ENCODE measurements around the gene MRPL50.
"Not testable (repeated sequence)": the region's sequence is repeated elsewhere in the genome, so short reads cannot be mapped to it uniquely, and the experiment has no call there.

MRPL50 gene

GRCh38 chr9:101418518-101419430 lies 20.4 kb upstream of the MRPL50 start:
- no peak for DNase-seq

DNA sequence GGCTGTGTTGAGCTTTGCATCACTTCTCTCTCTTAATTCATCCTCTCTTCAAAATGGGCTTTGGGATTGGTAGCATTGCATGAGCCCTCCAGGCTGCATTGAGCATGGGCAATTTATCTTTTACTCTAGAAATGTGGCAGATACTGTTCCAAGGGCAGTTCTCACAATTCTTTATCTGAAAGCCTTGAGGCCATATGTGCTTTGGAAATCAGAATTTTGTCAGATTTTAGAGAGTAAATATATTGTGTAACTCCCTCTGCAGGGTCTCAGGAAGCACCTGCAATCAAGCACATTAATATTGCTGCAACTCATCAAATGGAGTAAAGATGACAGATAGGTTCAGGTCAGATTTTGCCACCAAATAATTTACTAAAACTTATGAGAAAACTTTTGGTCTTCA lies 19.6 kb upstream of the MRPL50 start:
- DNase-seq = no peak

GRCh38 chr9:101417389-101417788 lies 19.0 kb upstream of the MRPL50 start:
- no peak for DNase-seq

DNA sequence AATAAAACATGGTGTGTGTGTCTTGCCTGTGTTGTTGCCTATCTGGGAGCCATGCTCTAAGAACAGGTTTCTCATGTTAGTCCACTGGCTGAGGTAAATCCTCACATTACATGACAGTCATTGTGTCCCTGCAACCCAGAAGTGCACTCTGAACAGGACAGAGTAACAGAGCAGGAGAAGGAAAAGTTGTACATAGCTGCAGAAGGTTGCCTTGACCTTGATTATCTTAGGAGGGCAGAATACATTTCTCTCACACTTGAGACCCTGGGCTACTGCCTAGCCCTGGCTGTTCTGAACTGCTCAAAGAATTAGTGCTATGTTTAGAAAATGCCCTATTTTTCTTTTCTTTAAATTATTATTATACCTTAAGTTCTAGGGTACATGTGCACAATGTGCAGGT lies 17.2 kb upstream of the MRPL50 start:
- DNase-seq = no peak

DNA sequence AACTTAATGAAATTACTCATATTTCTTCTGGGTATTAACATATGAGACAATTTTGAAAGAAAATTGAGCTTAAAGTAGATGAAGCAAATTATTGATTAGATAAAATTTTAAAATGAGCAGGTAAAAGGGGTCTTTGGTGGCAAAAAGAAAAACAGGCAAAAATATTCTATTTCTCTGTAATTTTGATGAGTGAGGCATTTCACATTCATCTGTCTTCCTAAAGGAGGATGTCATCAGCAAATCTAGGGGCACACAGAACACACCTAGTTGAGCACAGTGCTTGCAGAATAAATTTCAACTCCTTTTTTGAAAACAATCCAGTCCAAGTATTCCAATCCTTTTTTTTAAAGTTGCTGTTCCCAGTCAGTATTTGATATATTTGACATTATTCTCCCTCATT lies 16.4 kb upstream of the MRPL50 start:
- no peak for DNase-seq

GRCh38 chr9:101409079-101409477 lies 10.7 kb upstream of the MRPL50 start:
- DNase-seq = no peak

DNA sequence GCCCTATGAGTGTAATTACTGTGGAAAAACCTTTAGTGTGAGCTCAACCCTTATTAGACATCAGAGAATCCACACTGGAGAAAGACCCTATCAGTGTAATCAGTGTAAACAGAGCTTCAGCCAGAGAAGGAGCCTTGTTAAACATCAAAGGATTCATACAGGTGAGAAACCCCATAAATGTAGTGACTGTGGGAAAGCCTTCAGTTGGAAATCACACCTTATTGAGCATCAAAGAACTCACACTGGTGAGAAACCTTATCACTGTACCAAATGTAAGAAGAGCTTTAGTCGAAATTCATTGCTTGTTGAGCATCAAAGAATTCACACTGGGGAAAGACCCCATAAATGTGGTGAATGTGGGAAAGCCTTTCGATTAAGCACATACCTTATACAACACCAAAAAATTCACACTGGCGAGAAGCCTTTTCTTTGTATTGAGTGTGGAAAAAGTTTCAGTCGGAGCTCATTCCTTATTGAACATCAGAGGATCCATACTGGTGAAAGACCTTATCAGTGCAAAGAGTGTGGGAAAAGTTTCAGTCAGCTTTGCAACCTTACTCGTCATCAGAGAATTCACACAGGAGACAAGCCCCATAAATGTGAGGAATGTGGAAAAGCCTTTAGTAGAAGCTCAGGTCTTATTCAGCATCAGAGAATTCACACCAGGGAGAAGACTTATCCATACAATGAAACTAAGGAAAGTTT lies 10.1 kb upstream of the MRPL50 start:
- no peak for DNase-seq

- DNase-seq = no peak
Measured at GRCh38 chr9:101403516-101404285, 5.3 kb upstream of the MRPL50 start.

DNA sequence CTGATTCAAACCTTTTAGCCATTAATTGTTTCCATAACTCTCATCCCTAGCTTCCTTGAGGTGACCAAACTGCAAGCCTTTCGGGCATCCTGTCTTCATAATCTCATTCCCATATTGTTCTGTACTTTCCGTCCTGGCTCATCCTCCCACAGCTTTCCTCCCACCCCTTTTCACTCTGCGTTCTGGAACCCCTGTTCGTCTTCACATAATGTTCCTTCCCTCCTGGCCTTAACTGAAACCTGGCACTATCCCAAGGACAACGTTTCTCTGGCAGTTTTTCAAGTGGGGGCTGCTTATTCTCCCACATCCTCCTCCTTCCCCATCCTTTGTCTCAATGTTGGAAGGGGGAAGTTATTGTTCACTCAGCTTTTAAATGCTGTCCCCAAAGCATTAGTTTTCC lies 1.7 kb upstream of the MRPL50 start:
- DNase-seq = no peak

- DNase-seq = peak; percentile 9
Measured at GRCh38 chr9:101399643-101399970, 1.2 kb upstream of the MRPL50 start.

DNA sequence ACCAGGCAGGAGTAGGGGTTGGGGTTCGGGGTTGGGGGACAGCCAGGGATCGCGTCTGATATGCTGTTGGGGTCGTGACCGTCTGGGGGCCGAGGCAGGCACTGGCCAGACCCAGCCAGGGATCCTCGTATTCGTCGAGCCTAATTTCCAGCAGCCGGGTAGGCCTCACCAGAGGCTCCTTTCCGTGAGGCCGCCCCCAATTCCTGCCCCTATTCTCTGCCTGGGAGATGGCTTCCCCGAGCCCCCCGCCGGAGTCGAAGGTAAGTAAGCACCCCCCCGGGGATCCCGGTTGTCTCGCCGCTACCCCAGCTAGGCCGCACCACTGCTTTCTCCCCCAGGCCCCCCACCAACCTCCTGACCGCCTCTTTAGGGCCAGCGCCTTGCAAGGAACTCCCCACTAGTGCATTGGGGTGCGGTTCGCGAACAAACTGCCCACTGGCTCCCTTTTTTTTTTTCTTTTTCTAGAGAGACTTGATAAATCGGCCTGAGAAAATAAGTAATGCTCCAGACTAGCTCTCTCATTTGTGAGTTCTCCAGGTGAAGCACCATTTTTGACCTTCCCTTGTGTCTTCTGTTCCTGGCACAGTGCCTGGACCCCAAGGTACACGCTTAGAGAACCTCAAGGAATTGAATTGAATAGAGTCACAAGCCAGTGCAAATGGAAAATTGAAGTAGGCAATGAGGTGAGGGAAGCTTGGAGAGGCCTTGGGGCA lies 668 bp upstream of the MRPL50 start:
- peak; percentile 54 for DNase-seq

GRCh38 chr9:101397746-101398067 lies 711 bp downstream of the MRPL50 start:
- DNase-seq = no peak

DNA sequence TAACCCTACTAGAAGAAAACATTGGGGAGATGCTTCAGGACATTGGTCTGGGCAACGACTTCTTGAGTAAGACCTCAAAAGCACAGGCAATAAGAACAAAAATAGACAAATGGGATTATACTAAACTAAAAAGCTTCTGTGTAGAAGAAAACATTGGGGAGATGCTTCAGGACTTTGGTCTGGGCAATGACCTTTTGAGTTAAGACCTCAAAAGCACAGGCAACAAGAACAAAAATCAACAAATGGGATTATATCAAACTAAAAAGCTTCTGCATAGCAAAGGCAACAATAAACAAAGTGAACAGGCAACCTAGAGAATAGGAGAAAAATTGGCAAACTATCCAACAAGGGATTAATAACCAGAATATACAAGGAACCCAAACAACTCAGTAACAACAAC lies 3.7 kb downstream of the MRPL50 start:
- no peak for DNase-seq

- no peak for DNase-seq
Measured at GRCh38 chr9:101393135-101393534, 5.3 kb downstream of the MRPL50 start.

DNA sequence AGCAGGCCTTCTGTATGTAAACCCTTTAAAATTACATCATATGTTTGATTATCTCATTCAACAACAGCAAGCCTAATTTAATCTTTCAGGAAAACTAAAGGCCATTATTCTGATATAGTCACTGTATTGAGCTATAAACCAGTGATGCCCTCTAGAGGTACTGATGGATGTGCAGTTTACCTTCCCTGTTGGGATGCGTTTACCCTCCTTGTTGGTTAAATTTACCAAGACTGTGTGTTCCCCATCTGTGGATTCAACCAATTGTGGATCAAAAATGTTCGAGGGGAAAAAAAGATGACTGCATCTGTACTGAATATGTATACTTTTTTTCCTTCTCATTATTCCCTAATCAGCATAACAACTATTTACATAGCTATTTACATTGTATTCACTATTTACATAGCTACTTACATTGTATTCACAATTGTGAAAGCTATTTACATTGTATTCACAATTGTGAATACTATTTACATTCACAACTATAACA lies 9.9 kb downstream of the MRPL50 start:
- DNase-seq = no peak

GRCh38 chr9:101387871-101388506 lies 10.4 kb downstream of the MRPL50 start:
- DNase-seq = no peak

- not testable (repeated sequence) for DNase-seq
Measured at GRCh38 chr9:101384873-101385536, 13.4 kb downstream of the MRPL50 start, which contains the start of gene BAAT. Gene BAAT, minus strand, starts transcription at chr9:101385006. Its CDS starts 13,602 bp downstream, at chr9:101371404.

GRCh38 chr9:101383361-101383760 lies 15.1 kb downstream of the MRPL50 start:
- no peak for DNase-seq

GRCh38 chr9:101381833-101382342 lies 16.5 kb downstream of the MRPL50 start:
- no peak for DNase-seq

DNA sequence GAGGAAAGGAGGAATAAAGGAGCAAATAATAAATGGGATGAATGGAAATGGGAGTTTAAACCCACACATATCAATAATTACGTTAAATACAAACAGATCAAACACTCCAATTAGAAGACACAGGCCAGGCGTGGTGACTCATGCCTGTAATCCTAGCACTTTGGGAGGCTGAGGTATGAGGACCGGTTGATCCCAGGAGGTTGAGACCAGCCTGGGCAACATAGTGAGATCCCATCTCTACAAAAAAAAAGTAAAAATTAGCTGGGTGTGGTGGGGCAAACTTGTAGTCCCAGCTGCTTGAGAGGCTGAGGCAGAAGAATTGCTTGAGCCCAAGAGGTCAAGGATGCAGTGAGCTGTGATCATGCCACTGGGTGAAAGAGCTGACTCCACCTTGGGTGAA lies 17.3 kb downstream of the MRPL50 start:
- DNase-seq = no peak

DNA sequence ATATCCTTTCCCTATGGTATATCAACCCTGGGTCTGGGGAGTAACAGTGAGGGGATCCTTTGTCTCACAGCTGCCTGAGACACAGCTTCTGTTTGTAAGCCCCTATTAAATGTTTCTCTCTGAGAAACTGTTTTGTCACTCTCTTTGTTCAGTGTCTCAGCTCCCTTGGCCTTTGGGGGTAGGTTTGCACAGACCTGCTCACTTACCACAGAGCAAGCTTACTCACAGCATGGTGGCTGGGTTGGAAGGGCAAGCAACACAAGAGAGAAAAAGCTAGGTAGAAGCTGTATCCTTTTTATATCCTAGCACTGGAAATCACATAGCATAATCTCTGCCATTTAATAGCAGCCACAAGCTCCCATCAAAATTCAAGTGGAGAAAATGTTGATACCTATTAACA lies 18.1 kb downstream of the MRPL50 start:
- DNase-seq = no peak

Measured in right kidney (tissue), 1 donor.